Right cardiac atrium (tissue), 5 donors: ENCODE measurements around the gene RAMP3. TPM values are rescaled to one million over a fixed set of nuclear protein-coding genes. Genes with fewer than 3 reads are reported as not detected.
A peak's percentile ranks its signal among the peaks of the same experiment; 100 is the strongest.

Source experiments
- ATAC-seq, 2 donors: fragments of 200-7000 bp; cut with Tn5 transposase; one replicate each; pipeline versions ENCODE4 v1.8.0 to v1.9.1; 2020; ENCODE audit warnings: moderate library complexity in 2 of 2, mild to moderate bottlenecking in 1 of 2
- DNase-seq, 3 donors: peaks; one replicate each; pipeline ENCODE4 v3.0.0-alpha.2; 2020
- H3K27ac ChIP-seq: one replicate; pipeline ENCODE4 v1.5.1; 2013; ENCODE audit warnings: mild to moderate bottlenecking, low read length, control low read depth, moderate library complexity
- H3K27me3 ChIP-seq: one replicate; pipeline ENCODE4 v1.6.1; 2013; ENCODE audit not compliant: control insufficient read depth, insufficient read depth
- H3K4me1 ChIP-seq: one replicate; pipeline ENCODE4 v1.6.1; 2013; ENCODE audit warnings: low read length; ENCODE audit not compliant: control insufficient read depth, insufficient read depth
- H3K4me3 ChIP-seq: one replicate; pipeline ENCODE4 v1.5.1; 2013; ENCODE audit warnings: low read length, control low read depth
- H3K9me3 ChIP-seq: one replicate; pipeline ENCODE4 v1.6.1; 2013; ENCODE audit warnings: low read length; ENCODE audit not compliant: control insufficient read depth
- WGBS: extraction: QIAGEN DNeasy Blood & Tissue Kit; methylation state at CpG from one replicate; pipeline ENCODE4 v1.1.7; 2013; 5-methylcytosine and 5-hydroxymethylcytosine counted together
- intact Hi-C, 4 donors: fragments of 100-400 bp; cut with DNase I; formaldehyde crosslinking; loops; one replicate each; pipeline versions ENCODE4 v1.11.0 to v1.14.0; 2022 to 2023
- polyA plus RNA-seq: library from polyadenylated mRNA; stranded (reverse); fragments of 200-250 nt; gene quantifications from one replicate; pipeline ENCODE4 v1.2.3, GENCODE V29; 2013
- total RNA-seq, 4 donors: library from RNA; stranded (reverse); fragmentation: NEBNext Ultra II Directional; extraction: Animal tissue kit (Norgen Biotek cat#: 25700); gene quantifications; one replicate each; pipeline ENCODE4 v1.2.1, GENCODE V29; 2021
- donor health status: healthy with polysubstance abuse.
- donor health status: DM: no; HTN: yes; CAD: no.
- donor health status: DM: no; HTN: no; CAD: no.
- donor health status: DM: no; HTN: yes; CAD: no; lungs with severe emphysema.
- donor health status: DM: yes; HTN: yes; CAD: no.

Gene RAMP3
- total and polyA plus RNA-seq, 5 donors = 22.2 to 58.4 (median 37.4) TPM

- ATAC-seq (no peak), DNase-seq (no peak)
- intact Hi-C loops = loop anchor here in 3 of 4 donors (5.0 to 10.0 kb wide), 2 partner anchors 161 to 268 kb away; no protein-coding TSS in a partner anchor
- H3K4me1 ChIP-seq = no peaks in the 10 kb centered on the region
- H3K4me3 ChIP-seq = no peak overlapping the region
- no peak overlapping the region for H3K27ac ChIP-seq
- H3K9me3 ChIP-seq = no peaks in the 10 kb centered on the region
- WGBS = 78% methylated on average over 8 of the region's 8 CpGs
- no peaks in the 10 kb centered on the region for H3K27me3 ChIP-seq
These were observed 24.8 kb upstream of the RAMP3 start for GRCh38 chr7:45132708-45133320.

- Histone ChIP-seq H3K27ac (no peak overlapping the region), H3K27me3 (no peaks in the 10 kb centered on the region), H3K4me3 (no peak overlapping the region), H3K9me3 (no peaks in the 10 kb centered on the region), H3K4me1 (no peaks in the 10 kb centered on the region)
- 90% methylated on average over 4 of the region's 4 CpGs for WGBS
- DNase-seq = no peak
- intact Hi-C loops = loop anchor here in 3 of 4 donors (5.0 to 10.0 kb wide), 2 partner anchors 161 to 269 kb away; no protein-coding TSS in a partner anchor
- ATAC-seq = no peak
These were observed 24.2 kb upstream of the RAMP3 start for GRCh38 chr7:45133352-45133751.

DNA sequence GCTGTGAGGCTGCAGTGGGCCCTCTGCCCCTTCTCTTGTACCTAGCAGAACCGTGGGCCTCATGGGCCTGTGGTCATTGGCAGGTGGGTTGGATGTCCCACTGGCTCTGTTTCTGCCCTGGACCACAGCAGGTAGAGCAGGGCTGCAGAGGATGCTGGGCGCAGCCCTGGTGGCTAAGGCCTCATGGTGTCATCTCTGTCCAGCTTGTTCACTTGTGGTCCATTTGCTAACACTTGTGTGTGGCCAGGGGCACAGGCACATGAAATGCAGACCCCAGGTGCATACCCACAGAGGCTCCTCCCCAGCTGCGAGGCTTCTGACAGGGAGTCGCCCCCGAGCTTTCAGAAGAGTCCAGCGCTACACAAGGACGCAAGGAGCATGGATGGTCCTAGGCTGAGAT is 23.7 kb upstream of the RAMP3 start:
- 90% methylated on average over 7 of the region's 7 CpGs for WGBS
- intact Hi-C loops = loop anchor here in 3 of 4 donors (5.0 to 10.0 kb wide), 2 partner anchors 162 to 269 kb away; no protein-coding TSS in a partner anchor
- H3K9me3 ChIP-seq = no peaks in the 10 kb centered on the region
- H3K4me1 ChIP-seq = no peaks in the 10 kb centered on the region
- H3K4me3 ChIP-seq = no peak overlapping the region
- ATAC-seq (no peak), DNase-seq (no peak)
- no peak overlapping the region for H3K27ac ChIP-seq
- H3K27me3 ChIP-seq = no peaks in the 10 kb centered on the region

DNA sequence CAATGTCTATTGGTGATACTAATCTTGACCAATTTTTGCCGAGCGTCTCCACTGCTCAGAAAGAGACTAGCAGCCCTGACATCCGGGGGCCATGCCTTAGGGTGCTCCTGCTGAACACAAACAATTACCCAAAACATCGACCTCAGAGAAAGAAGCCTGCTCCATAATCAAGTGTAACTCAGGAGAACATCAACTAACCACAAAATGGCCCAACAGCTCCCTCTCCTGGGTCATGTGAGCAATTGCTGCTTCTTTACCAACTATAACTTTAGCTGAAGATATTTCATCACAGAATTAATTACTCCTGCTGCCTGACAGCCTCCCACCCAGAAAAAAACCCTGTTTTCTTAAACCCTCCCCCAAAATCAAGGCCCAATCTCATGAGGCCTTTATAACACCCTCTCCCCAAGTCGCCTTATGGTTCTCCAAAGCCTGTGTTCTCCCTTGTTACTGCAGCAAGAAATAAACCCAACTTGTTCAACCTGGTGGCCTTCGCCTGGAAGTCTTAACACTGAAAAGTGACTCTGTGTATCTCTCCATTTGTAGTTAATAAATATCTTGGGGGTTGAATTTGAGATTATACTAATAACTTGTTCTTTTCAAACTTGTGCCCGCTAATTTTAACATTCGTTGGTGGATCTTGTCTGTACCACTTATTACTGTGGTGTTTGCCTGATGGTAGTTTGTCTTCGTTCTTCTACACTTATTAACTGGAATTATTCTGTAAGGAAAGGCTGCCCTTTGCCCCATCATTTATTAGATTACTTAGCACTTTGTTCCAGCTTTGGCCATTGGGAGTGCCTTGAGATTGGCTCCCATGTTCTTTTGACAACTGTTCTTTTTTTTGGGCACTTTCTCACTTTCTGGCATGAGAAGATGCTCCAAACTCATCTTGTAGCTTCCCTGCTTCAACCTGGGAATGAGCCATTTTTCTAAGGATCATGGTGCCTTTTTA is 21.2 kb upstream of the RAMP3 start:
- peak in 1 of 3 donors; percentile 50 for DNase-seq
- Histone ChIP-seq H3K27me3 (no peaks in the 10 kb centered on the region), H3K9me3 (no peaks in the 10 kb centered on the region), H3K27ac (no peak overlapping the region), H3K4me1 (no peaks in the 10 kb centered on the region), H3K4me3 (no peak overlapping the region)
- WGBS = 40% methylated on average over 9 of the region's 9 CpGs
- intact Hi-C loops = loop anchor here in 3 of 4 donors (5.0 to 10.0 kb wide), 2 partner anchors 272 to 279 kb away; no protein-coding TSS in a partner anchor
- peak; percentile 67 to 72 for ATAC-seq

DNA sequence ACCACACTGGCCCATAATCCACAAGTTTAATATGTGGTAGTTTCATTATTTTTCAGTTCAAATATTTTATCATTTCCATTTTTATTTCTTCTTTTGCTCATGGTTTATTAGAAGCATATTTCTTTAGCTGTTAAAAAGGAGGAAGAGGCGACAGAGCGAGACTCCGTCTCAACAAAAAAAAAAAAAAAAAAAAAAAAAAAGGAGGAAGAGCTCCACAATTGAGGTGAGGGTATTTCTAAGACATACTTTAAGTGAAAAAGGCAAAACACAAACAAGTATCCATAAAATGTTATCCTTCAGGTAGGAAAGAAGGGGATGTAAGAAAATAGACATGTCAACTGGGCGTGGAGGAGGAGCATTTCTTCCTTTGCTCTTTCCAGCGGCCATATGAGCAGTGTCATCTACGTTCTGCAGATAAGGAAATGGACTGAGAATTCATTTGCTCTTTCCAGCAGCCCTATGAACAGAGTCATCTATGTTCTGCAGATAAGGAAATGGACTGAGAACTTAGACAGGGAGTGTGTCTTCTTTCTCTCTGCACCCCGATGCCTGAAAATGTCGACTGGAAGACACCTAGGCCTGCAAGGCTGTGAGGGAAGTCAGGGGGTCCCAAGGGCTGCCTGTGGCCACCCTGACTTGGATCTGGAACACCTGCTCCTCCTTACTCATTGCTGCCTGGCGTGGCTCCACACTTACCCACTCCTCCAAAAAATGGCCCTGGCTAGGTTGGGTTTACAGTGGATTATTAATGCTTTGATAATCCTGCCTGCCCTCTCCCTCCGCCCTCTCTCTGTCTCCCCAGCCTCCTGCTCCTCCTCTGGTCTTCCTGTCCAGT is 18.9 kb upstream of the RAMP3 start:
- intact Hi-C loops = loop anchor here in 3 of 4 donors (5.0 to 10.0 kb wide), 2 partner anchors 274 to 281 kb away; no protein-coding TSS in a partner anchor
- Histone ChIP-seq H3K9me3 (no peaks in the 10 kb centered on the region), H3K4me1 (no peaks in the 10 kb centered on the region), H3K27me3 (no peaks in the 10 kb centered on the region), H3K4me3 (no peak overlapping the region), H3K27ac (no peak overlapping the region)
- DNase-seq (peak in 1 of 3 donors; percentile 2), ATAC-seq (no peak)
- WGBS = 57% methylated on average over 10 of the region's 10 CpGs

DNA sequence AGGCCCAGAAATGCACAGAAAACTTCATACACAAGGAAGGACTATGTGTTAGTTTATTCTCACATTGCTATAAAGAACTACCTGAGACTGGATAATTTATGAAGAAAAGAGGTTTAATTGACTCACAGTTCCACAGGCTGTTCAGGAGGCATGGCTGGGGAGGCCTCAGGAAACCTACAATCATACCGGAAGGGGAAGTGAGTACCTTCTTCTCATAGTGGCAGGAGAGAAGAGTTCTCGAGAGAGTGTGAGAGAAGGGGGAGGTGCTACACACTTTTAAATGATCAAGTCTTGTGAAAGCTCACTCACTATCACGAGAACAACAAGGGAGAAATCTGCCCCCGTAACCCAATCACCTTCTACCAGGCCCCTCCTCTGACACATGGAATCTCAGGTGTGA is 16.8 kb upstream of the RAMP3 start:
- H3K4me1 ChIP-seq = no peaks in the 10 kb centered on the region
- 75% methylated on average over 4 of the region's 4 CpGs for WGBS
- H3K27ac ChIP-seq = no peak overlapping the region
- no peaks in the 10 kb centered on the region for H3K9me3 ChIP-seq
- H3K27me3 ChIP-seq = no peaks in the 10 kb centered on the region
- H3K4me3 ChIP-seq = no peak overlapping the region
- intact Hi-C loops = no loop called here
- ATAC-seq (no peak), DNase-seq (no peak)

DNA sequence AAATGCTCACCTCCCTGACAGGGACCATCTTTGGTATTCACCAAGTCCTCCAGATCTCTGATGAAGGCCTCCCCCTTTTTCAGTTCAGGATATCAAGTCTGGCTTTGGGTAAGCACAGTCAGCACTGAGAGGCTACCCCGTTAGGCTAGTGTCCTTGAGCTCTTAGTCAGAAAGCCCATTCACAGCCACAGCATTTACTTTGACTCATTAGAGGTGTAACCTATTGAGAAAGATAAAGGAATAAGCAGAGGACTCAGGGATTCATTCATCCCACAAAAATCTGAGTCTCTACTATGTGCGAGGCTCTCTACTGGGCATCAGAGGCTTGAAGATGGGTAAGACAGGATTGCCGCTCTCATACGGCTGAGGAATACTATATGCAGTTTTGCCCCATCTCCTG is 14.0 kb upstream of the RAMP3 start:
- no peaks in the 10 kb centered on the region for H3K9me3 ChIP-seq
- no peak overlapping the region for H3K4me3 ChIP-seq
- DNase-seq (peak in 1 of 3 donors; percentile 9), ATAC-seq (no peak)
- intact Hi-C loops = no loop called here
- no peaks in the 10 kb centered on the region for H3K27me3 ChIP-seq
- 88% methylated on average over 4 of the region's 4 CpGs for WGBS
- no peaks in the 10 kb centered on the region for H3K4me1 ChIP-seq
- H3K27ac ChIP-seq = no peak overlapping the region

DNA sequence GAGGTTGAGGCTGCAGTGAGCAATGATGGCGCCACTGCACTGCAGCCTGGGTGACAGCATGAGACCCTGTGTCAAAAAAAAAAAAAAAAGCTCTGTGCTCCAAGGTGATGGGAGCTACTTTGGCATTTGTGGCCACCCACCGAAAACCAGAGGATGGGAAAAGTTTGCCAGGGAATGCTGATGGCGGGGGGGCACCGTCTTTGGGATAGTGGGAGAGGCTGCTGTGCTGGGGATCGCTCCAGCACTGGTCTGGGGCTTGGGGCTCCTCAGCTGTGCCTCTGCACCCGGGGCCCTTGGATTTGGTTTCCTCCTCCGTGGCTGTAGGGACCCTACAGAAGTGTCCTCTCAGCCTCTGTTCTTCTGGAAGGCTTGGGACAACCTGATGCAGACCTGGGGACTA is 11.7 kb upstream of the RAMP3 start:
- Histone ChIP-seq H3K4me3 (no peak overlapping the region), H3K4me1 (no peaks in the 10 kb centered on the region), H3K27ac (no peak overlapping the region), H3K9me3 (no peaks in the 10 kb centered on the region), H3K27me3 (no peaks in the 10 kb centered on the region)
- intact Hi-C loops = no loop called here
- 78% methylated on average over 7 of the region's 7 CpGs for WGBS
- ATAC-seq (peak in 1 of 2 donors; percentile 8), DNase-seq (peak in 1 of 3 donors; percentile 7)

- DNase-seq (peak in 1 of 3 donors; percentile 22), ATAC-seq (no peak)
- no peaks in the 10 kb centered on the region for H3K27me3 ChIP-seq
- H3K27ac ChIP-seq = no peak overlapping the region
- no peaks in the 10 kb centered on the region for H3K4me1 ChIP-seq
- intact Hi-C loops = no loop called here
- H3K4me3 ChIP-seq = no peak overlapping the region
- H3K9me3 ChIP-seq = no peaks in the 10 kb centered on the region
- WGBS = 77% methylated on average over 19 of the region's 19 CpGs
These were observed 10.8 kb upstream of the RAMP3 start for GRCh38 chr7:45146531-45147379.
